Motor neuron (in vitro differentiated cells): ENCODE measurements around the gene IL3. TPM values are rescaled to one million over a fixed set of nuclear protein-coding genes. Genes with fewer than 3 reads are reported as not detected.

ENCODE experiments used
- ATAC-seq, 8 experiments: fragments of 200-7000 bp; cut with Tn5 transposase; replicated peaks in 6 of 8; 2 replicates each; pipeline ENCODE4 v1.8.0; 2021; ENCODE audit warnings: mild to moderate bottlenecking in 8 of 8, moderate library complexity in 8 of 8
- H3K27ac ChIP-seq, 2 donors: fragments of 250-450 bp; sonication (Bioruptor Pico); 2 replicates each; pipeline ENCODE4 v1.9.0; 2021; ENCODE audit warnings: antibody characterized with exemption in 2 of 2, mild to moderate bottlenecking in 2 of 2, moderate library complexity in 1 of 2
- H3K4me1 ChIP-seq, 2 donors: fragments of 250-450 bp; sonication (Bioruptor Pico); replicated peaks in 1 of 2; 2 replicates each; pipeline ENCODE4 v1.6.1; 2021; ENCODE audit warnings: antibody characterized with exemption in 2 of 2, mild to moderate bottlenecking in 2 of 2, moderate library complexity in 1 of 2
- H3K4me3 ChIP-seq, 5 donors: fragments of 250-450 bp; sonication (Bioruptor Pico); 2 replicates each; pipeline ENCODE4 v1.9.0; 2021; ENCODE audit warnings: antibody characterized with exemption in 5 of 5, mild to moderate bottlenecking in 5 of 5, moderate library complexity in 4 of 5
- WGBS, 10 experiments: fragments of 450-650 bp; shearing (Covaris generic); methylation state at CpG; one replicate each; pipeline ENCODE4 v1.0.0; 2022; 5-methylcytosine and 5-hydroxymethylcytosine counted together
- in situ Hi-C, 9 experiments: fragments of 400-800 bp; cut with MboI; loops; one replicate each; pipeline ENCODE4 v1.15.0; 2021; ENCODE audit warnings: low sequenced_read_pairs in 9 of 9, low pct_unique_long_range_greater_than_20kb in 2 of 9; ENCODE audit not compliant: unreplicated experiment in 9 of 9
- total RNA-seq, 8 experiments: library from RNA; unstranded; fragments of 300-600 nt; gene quantifications; 2 replicates each; pipeline versions ENCODE4 v1.2.3 to v1.2.4, GENCODE V29; 2022

IL3 gene
- total RNA-seq, 8 experiments from 2014 or later = 0.38 TPM; not detected in 7

GRCh38 chr5:132073231-132074013 is 13.0 kb downstream of the IL3 start, which contains the start of gene CSF2:
TSS of gene CSF2 (plus strand) at chr5:132073789. CDS start at chr5:132073824, 35 bp downstream.
- in situ Hi-C loops = no loop called here
- no peak within 1 kb of the TSS for H3K4me3 ChIP-seq
- WGBS, 10 experiments = 0 to 93% (median 40%) methylated on average over 1 to 5 of the region's 12 CpGs; no CpG with 5 or more reads in 6 of the 10 experiments
- no peak within 1 kb of the TSS for H3K27ac ChIP-seq
- no peak for ATAC-seq
- no peaks in the 10 kb centered on the region for H3K4me1 ChIP-seq

DNA sequence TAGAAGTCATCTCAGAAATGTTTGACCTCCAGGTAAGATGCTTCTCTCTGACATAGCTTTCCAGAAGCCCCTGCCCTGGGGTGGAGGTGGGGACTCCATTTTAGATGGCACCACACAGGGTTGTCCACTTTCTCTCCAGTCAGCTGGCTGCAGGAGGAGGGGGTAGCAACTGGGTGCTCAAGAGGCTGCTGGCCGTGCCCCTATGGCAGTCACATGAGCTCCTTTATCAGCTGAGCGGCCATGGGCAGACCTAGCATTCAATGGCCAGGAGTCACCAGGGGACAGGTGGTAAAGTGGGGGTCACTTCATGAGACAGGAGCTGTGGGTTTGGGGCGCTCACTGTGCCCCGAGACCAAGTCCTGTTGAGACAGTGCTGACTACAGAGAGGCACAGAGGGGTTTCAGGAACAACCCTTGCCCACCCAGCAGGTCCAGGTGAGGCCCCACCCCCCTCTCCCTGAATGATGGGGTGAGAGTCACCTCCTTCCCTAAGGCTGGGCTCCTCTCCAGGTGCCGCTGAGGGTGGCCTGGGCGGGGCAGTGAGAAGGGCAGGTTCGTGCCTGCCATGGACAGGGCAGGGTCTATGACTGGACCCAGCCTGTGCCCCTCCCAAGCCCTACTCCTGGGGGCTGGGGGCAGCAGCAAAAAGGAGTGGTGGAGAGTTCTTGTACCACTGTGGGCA is 13.8 kb downstream of the IL3 start:
- no peak overlapping the region for H3K27ac ChIP-seq
- in situ Hi-C loops = no loop called here

DNA sequence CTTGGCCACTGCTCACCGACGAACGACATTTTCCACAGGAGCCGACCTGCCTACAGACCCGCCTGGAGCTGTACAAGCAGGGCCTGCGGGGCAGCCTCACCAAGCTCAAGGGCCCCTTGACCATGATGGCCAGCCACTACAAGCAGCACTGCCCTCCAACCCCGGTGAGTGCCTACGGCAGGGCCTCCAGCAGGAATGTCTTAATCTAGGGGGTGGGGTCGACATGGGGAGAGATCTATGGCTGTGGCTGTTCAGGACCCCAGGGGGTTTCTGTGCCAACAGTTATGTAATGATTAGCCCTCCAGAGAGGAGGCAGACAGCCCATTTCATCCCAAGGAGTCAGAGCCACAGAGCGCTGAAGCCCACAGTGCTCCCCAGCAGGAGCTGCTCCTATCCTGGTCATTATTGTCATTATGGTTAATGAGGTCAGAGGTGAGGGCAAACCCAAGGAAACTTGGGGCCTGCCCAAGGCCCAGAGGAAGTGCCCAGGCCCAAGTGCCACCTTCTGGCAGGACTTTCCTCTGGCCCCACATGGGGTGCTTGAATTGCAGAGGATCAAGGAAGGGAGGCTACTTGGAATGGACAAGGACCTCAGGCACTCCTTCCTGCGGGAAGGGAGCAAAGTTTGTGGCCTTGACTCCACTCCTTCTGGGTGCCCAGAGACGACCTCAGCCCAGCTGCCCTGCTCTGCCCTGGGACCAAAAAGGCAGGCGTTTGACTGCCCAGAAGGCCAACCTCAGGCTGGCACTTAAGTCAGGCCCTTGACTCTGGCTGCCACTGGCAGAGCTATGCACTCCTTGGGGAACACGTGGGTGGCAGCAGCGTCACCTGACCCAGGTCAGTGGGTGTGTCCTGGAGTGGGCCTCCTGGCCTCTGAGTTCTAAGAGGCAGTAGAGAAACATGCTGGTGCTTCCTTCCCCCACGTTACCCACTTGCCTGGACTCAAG is 14.6 kb downstream of the IL3 start:
- WGBS, 10 experiments = 75 to 100% (median 80%) methylated on average over 1 to 8 of the region's 16 CpGs; no CpG with 5 or more reads in 3 of the 10 experiments
- Histone ChIP-seq H3K4me1 (no peaks in the 10 kb centered on the region), H3K4me3 (no peak overlapping the region), H3K27ac (no peak overlapping the region)
- in situ Hi-C loops = no loop called here
- ATAC-seq = no peak

More for the DNA sequence above, 13.8 kb downstream of the IL3 start:
- Histone ChIP-seq H3K4me1 (no peaks in the 10 kb centered on the region), H3K4me3 (no peak overlapping the region)
- ATAC-seq = no peak
- WGBS, 10 experiments = 100% methylated on average over 2 of the region's 7 CpGs; no CpG with 5 or more reads in 9 of the 10 experiments

DNA sequence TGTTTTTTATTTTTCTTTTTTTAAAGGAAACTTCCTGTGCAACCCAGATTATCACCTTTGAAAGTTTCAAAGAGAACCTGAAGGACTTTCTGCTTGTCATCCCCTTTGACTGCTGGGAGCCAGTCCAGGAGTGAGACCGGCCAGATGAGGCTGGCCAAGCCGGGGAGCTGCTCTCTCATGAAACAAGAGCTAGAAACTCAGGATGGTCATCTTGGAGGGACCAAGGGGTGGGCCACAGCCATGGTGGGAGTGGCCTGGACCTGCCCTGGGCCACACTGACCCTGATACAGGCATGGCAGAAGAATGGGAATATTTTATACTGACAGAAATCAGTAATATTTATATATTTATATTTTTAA is 15.2 kb downstream of the IL3 start:
- ATAC-seq = no peak
- no peak overlapping the region for H3K27ac ChIP-seq
- no peaks in the 10 kb centered on the region for H3K4me1 ChIP-seq
- WGBS, 10 experiments = 70 to 100% (median 80%) methylated on average over 1 to 2 of the region's 2 CpGs; no CpG with 5 or more reads in 7 of the 10 experiments
- no peak overlapping the region for H3K4me3 ChIP-seq
- in situ Hi-C loops = no loop called here

DNA sequence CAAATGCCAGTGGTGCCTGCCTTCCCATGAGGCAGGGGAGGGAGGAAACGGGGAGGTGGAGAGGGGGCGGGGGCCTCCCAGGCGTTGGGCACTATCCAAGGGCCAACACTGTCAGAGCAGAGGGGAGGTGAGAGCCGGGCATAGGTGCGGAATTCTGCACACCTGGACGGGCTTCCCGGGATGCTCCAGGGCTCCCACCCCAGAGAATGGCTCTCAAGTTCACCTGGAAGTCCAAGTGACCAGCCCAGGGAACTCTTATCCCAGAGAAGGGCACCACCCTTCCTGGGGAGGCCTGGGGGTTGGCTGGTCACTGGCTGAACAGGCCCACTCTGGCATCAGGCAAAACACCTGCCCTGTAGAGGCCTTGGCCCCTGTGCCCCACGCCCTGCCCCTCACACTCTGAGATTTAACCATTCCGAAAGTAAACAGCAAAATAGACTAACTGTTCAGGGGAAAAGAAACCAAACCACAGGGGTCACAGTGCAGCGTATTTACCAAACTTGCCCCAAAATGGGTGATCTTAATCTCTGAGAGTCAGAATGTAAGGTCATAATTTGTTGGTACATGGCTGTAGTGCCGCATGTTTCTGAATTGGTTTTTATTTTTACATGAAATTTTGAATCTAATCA is 15.9 kb downstream of the IL3 start:
- Histone ChIP-seq H3K4me3 (no peak overlapping the region), H3K4me1 (no peaks in the 10 kb centered on the region), H3K27ac (no peak overlapping the region)
- WGBS, 10 experiments = 20 to 100% (median 80%) methylated on average over 1 to 3 of the region's 11 CpGs; no CpG with 5 or more reads in 3 of the 10 experiments
- in situ Hi-C loops = no loop called here
- ATAC-seq = no peak

GRCh38 chr5:132076983-132077382 is 16.5 kb downstream of the IL3 start:
- in situ Hi-C loops = no loop called here
- H3K4me3 ChIP-seq = no peak overlapping the region
- WGBS, 10 experiments = 60 to 100% (median 91%) methylated on average over 1 to 5 of the region's 8 CpGs; no CpG with 5 or more reads in 4 of the 10 experiments
- no peak overlapping the region for H3K27ac ChIP-seq
- no peak for ATAC-seq
- no peaks in the 10 kb centered on the region for H3K4me1 ChIP-seq

- 32 to 80% (median 50%) methylated on average over 1 to 3 of the region's 4 CpGs; no CpG with 5 or more reads in 5 of the 10 experiments for WGBS, 10 experiments
- H3K27ac ChIP-seq = no peak overlapping the region
- no peaks in the 10 kb centered on the region for H3K4me1 ChIP-seq
- in situ Hi-C loops = no loop called here
- ATAC-seq = no peak
- H3K4me3 ChIP-seq = no peak overlapping the region
These were observed 18.6 kb downstream of the IL3 start for GRCh38 chr5:132079081-132079480.

DNA sequence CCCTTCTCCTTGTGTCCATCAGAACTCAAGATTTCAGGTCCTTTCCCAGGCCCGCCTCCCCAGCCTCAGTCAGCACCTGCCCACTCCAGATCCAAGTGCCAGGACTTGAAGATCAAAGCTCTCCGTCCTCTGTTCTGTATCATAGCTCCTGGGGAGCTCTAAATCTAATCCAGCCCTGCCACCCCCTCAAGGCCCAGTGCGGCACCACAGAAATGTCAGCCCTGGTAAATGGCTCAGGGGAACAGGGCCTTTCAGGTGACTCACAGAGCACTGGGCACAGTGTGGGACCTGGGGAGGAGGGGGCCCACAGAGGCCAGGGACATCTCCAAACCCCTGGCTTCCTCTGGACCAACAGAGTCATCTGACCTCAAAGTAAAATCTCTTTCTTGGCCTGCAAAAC is 19.2 kb downstream of the IL3 start:
- ATAC-seq = no peak
- Histone ChIP-seq H3K4me1 (no peaks in the 10 kb centered on the region), H3K27ac (no peak overlapping the region), H3K4me3 (no peak overlapping the region)
- in situ Hi-C loops = no loop called here
- WGBS, 10 experiments = 17 to 80% (median 63%) methylated on average over 1 to 2 of the region's 3 CpGs; no CpG with 5 or more reads in 6 of the 10 experiments

DNA sequence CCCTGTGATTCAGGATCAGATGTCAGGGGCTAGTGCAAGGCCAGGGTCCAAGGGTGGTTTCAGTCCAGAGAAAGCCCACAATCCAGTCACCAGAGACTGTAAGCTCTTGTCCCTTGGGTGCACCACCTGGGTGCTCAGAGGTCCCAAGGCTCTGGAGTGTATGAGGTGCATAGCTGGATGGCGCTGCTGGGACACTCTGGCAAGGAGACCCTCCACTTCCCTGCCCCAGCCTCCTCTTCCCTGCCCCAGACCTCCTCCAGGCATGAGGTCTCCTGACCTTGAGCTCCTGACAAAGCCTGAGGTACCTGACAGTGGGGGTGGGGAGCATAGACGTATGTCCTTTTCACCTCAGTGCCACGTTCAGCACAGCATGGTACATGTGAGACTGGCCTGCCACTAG is 20.1 kb downstream of the IL3 start:
- Histone ChIP-seq H3K4me3 (no peak overlapping the region), H3K4me1 (no peaks in the 10 kb centered on the region), H3K27ac (no peak overlapping the region)
- 83 to 100% (median 83%) methylated on average over 1 to 2 of the region's 3 CpGs; no CpG with 5 or more reads in 7 of the 10 experiments for WGBS, 10 experiments
- in situ Hi-C loops = no loop called here
- no peak for ATAC-seq

GRCh38 chr5:132081458-132081857 is 21.0 kb downstream of the IL3 start:
- WGBS, 10 experiments = 76 to 90% (median 89%) methylated on average over 1 to 3 of the region's 3 CpGs; no CpG with 5 or more reads in 6 of the 10 experiments
- no peaks in the 10 kb centered on the region for H3K4me1 ChIP-seq
- in situ Hi-C loops = no loop called here

DNA sequence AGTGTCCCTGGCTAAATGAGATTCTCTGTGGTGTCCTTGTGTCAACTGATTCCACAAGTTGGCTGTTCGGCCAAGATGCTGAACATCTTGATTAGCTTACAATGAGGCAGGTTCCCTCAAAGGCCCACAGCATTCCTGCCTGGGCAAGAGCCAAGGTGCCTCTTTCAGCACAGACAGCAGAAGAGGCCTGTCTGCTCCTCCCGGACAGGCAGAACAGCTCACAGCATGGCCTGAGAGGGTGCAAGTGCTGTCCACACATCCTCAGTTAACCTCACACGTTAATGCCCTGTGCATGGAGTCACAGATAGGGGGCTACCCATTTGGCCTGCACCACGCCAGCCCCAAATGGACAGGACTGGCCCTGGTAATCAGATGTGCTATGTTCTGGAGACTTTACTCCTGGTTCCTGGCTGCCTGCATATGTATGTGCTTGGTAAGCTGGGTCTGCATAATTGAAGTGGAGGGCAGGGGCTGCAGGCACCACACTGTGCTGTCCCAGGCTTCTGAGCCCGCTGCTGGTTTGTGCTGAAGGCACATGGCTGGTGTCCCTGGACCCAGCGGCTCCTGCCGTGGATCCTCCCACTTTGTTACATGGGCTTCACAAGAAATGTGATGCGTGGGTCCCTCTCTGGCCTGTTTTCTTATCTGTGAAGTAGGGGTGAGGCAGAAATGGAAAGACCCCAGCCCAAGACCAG is 22.0 kb downstream of the IL3 start:
- ATAC-seq = no peak
- in situ Hi-C loops = no loop called here
- WGBS, 10 experiments = 0 to 72% (median 61%) methylated on average over 1 to 4 of the region's 8 CpGs; no CpG with 5 or more reads in 4 of the 10 experiments

More at GRCh38 chr5:132081458-132081857, 21.0 kb downstream of the IL3 start:
- no peak for ATAC-seq
- Histone ChIP-seq H3K27ac (no peak overlapping the region), H3K4me3 (no peak overlapping the region)

More for the DNA sequence above, 22.0 kb downstream of the IL3 start:
- no peak overlapping the region for H3K27ac ChIP-seq
- no peak overlapping the region for H3K4me3 ChIP-seq
- no peaks in the 10 kb centered on the region for H3K4me1 ChIP-seq
